ENCODE results near the gene LMCD1. TPM values are rescaled to one million over a fixed set of nuclear protein-coding genes. Genes with fewer than 3 reads are reported as not detected.

Gene LMCD1
- total RNA-seq, 1 experiment from 2014 or later = 23.9 TPM

DNA sequence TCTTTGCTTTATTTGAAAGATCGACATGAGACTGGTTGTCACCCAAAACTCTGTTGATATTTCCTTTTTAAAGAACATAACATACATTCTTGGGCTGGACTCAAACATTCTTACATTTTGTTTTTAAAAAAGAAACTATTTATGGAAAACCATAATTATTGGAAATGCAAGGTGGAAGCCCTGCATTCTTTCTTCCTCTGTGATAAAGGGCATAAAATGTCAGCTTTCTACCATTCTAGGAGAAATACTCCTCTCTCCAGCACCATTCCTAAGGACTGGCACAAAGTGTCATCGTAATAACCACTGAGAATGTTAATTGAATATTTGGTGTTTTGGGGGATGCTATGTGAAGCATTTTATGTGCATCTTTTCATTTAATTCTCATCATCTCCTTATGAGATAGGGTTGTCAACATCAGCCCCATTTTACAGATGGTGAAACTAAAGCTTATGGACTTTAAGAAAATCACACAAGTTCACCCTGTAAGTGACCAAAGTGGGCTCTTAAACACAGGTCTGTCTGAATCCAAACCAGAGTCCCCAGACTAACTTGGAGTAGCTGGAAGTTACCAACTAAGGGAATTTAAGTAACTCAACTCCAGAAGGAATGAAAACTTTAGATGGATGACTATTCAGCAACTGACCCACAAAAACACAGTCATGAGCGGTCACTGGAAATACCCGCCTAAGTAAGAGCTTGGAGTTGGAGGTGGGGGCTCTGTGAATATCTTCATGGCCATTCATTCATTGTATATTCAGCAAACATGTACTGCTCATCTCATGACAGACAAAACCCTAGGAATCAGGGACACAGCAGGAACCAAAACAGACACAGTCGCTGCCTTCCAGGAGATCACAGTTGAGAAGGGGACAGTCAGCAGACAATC, 45.9 kb upstream of the LMCD1 start:
- peaks cover 22% of the 10 kb centered on the region for H3K4me1 Mint-ChIP-seq (ENCODE audit: low read depth, unreplicated experiment)
- no peaks in the 10 kb centered on the region for H3K27me3 Mint-ChIP-seq (ENCODE audit: insufficient read depth, unreplicated experiment)
- H3K36me3 Mint-ChIP-seq (ENCODE audit: insufficient read depth, unreplicated experiment) = no peaks in the 10 kb centered on the region
- peak overlapping the region; percentile 27 for H3K27ac Mint-ChIP-seq (ENCODE audit: unreplicated experiment)
- no peak for DNase-seq
- peaks cover 16% of the 10 kb centered on the region for H3K4me1 ChIP-seq
- intact Hi-C loops (cut with micrococcal nuclease; ENCODE audit: unreplicated experiment) = no loop called here
- no peak overlapping the region for H3K4me3 Mint-ChIP-seq (ENCODE audit: unreplicated experiment)
- ChIA-PET CTCF (no interaction called here), POLR2A (interaction anchor here (1.1 kb wide), 1 partner anchor 46 kb away, joined by 3 read pairs; the partner anchor contains the start of gene LMCD1)
- TF ChIP-seq, protein P1, sequence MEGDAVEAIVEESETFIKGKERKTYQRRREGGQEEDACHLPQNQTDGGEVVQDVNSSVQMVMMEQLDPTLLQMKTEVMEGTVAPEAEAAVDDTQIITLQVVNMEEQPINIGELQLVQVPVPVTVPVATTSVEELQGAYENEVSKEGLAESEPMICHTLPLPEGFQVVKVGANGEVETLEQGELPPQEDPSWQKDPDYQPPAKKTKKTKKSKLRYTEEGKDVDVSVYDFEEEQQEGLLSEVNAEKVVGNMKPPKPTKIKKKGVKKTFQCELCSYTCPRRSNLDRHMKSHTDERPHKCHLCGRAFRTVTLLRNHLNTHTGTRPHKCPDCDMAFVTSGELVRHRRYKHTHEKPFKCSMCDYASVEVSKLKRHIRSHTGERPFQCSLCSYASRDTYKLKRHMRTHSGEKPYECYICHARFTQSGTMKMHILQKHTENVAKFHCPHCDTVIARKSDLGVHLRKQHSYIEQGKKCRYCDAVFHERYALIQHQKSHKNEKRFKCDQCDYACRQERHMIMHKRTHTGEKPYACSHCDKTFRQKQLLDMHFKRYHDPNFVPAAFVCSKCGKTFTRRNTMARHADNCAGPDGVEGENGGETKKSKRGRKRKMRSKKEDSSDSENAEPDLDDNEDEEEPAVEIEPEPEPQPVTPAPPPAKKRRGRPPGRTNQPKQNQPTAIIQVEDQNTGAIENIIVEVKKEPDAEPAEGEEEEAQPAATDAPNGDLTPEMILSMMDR (IDR thresholded peaks at IDR 0.05; ENCODE audit: insufficient read depth in 1 of 2, low read depth in 1 of 2, low read length in 1 of 2, severe bottlenecking in 1 of 2, unreplicated experiment in 1 of 2) = no peak
- H3K27me3 ChIP-seq (replicated peaks; ENCODE audit: control insufficient read depth, insufficient read depth, low read length) = no peaks in the 10 kb centered on the region
- no TSS peak for BruUV-seq (replicated peaks)
- H3K9me3 Mint-ChIP-seq (ENCODE audit: unreplicated experiment) = peaks cover 12% of the 10 kb centered on the region
- no peak overlapping the region for H3K4me3 ChIP-seq (ENCODE audit: low read depth, low read length)
- H3K36me3 ChIP-seq (ENCODE audit: control insufficient read depth, insufficient read depth, low read length) = no peaks in the 10 kb centered on the region
- no peaks in the 10 kb centered on the region for H3K9me3 ChIP-seq

DNA sequence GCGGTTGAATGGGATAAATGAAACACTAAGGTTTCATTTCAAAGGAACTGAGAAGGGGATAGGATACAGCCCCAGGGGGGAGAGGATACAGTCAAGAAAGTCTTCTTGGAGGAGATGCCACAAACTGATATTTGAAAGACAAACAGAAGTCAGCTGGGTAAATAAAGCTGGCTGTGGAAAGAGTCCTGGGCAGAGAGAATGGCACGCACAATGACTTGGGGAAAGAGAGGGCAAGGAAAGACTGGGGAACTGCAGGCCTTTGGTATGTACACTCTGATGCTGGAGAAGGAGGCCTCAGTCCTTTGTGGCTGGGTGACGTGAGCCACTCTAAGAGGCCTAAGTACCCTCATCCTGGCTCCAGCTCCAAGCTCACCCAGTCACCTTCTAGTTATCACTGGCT, 45.2 kb upstream of the LMCD1 start:
- ChIA-PET CTCF (no interaction called here), POLR2A (interaction anchor here (1.1 kb wide), 1 partner anchor 45 kb away, joined by 3 read pairs; the partner anchor contains the start of gene LMCD1)
- no peaks in the 10 kb centered on the region for H3K36me3 ChIP-seq (ENCODE audit: control insufficient read depth, insufficient read depth, low read length)
- no peak overlapping the region for H3K4me3 ChIP-seq (ENCODE audit: low read depth, low read length)
- H3K9me3 Mint-ChIP-seq (ENCODE audit: unreplicated experiment) = peaks cover 12% of the 10 kb centered on the region
- H3K4me3 Mint-ChIP-seq (ENCODE audit: unreplicated experiment) = no peak overlapping the region
- peak overlapping the region; percentile 27 for H3K27ac Mint-ChIP-seq (ENCODE audit: unreplicated experiment)
- H3K4me1 Mint-ChIP-seq (ENCODE audit: low read depth, unreplicated experiment) = peaks cover 17% of the 10 kb centered on the region
- no peaks in the 10 kb centered on the region for H3K9me3 ChIP-seq
- H3K27me3 Mint-ChIP-seq (ENCODE audit: insufficient read depth, unreplicated experiment) = no peaks in the 10 kb centered on the region
- no TSS peak for BruUV-seq (replicated peaks)
- DNase-seq = no peak
- peaks cover 12% of the 10 kb centered on the region; the same call in 1 of the 2 replicates for H3K4me1 ChIP-seq
- H3K36me3 Mint-ChIP-seq (ENCODE audit: insufficient read depth, unreplicated experiment) = no peaks in the 10 kb centered on the region
- TF ChIP-seq, protein P1 (IDR thresholded peaks at IDR 0.05; ENCODE audit: insufficient read depth in 1 of 2, low read depth in 1 of 2, low read length in 1 of 2, severe bottlenecking in 1 of 2, unreplicated experiment in 1 of 2) = no peak
- H3K27me3 ChIP-seq (replicated peaks; ENCODE audit: control insufficient read depth, insufficient read depth, low read length) = no peaks in the 10 kb centered on the region
- intact Hi-C loops (cut with micrococcal nuclease; ENCODE audit: unreplicated experiment) = no loop called here

DNA sequence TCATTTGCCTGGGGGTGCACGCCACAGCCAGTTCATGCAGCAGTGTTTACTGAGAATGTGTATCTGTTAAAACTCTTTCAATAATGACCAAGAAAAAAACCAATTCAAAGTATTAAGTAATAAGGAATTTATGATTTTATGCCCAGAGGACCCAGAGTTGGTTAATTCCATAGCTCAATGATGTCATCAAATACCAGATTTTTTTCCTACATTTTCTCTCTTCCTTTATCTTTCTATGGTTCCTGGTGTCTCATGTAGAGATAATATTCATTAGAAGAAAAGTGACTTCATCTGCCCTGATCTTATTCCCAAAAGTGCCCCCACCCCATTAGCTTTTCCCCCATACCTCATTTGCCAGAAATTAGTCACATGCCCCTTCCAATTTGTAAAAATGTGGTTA, 44.6 kb upstream of the LMCD1 start:
- DNase-seq = no peak
- ChIA-PET POLR2A (no interaction called here), CTCF (no interaction called here)
- no peaks in the 10 kb centered on the region for H3K9me3 ChIP-seq
- TF ChIP-seq, protein P1 (IDR thresholded peaks at IDR 0.05; ENCODE audit: insufficient read depth in 1 of 2, low read depth in 1 of 2, low read length in 1 of 2, severe bottlenecking in 1 of 2, unreplicated experiment in 1 of 2) = no peak
- no peaks in the 10 kb centered on the region for H3K27me3 Mint-ChIP-seq (ENCODE audit: insufficient read depth, unreplicated experiment)
- H3K36me3 Mint-ChIP-seq (ENCODE audit: insufficient read depth, unreplicated experiment) = no peaks in the 10 kb centered on the region
- no peak overlapping the region for H3K4me3 Mint-ChIP-seq (ENCODE audit: unreplicated experiment)
- BruUV-seq (replicated peaks) = no TSS peak
- H3K27me3 ChIP-seq (replicated peaks; ENCODE audit: control insufficient read depth, insufficient read depth, low read length) = no peaks in the 10 kb centered on the region
- peaks cover 17% of the 10 kb centered on the region for H3K4me1 Mint-ChIP-seq (ENCODE audit: low read depth, unreplicated experiment)
- intact Hi-C loops (cut with micrococcal nuclease; ENCODE audit: unreplicated experiment) = no loop called here
- no peaks in the 10 kb centered on the region for H3K36me3 ChIP-seq (ENCODE audit: control insufficient read depth, insufficient read depth, low read length)
- no peak overlapping the region for H3K27ac Mint-ChIP-seq (ENCODE audit: unreplicated experiment)
- peaks cover 12% of the 10 kb centered on the region; the same call in 1 of the 2 replicates for H3K4me1 ChIP-seq
- peaks cover 12% of the 10 kb centered on the region for H3K9me3 Mint-ChIP-seq (ENCODE audit: unreplicated experiment)
- H3K4me3 ChIP-seq (ENCODE audit: low read depth, low read length) = no peak overlapping the region
